ENCODE measurements around the gene DNM1.
"Not testable (repeated sequence)": the region's sequence is repeated elsewhere in the genome, so short reads cannot be mapped to it uniquely, and the experiment has no call there.

Gene DNM1

GRCh38 chr9:128226412-128226801, 23.2 kb downstream of the DNM1 start:
- no peak overlapping the region for H3K4me3 ChIP-seq (ENCODE audit: low read length)
- no peak for DNase-seq (ENCODE audit: low read depth)
- no peak for TF ChIP-seq CTCF (IDR thresholded peaks at IDR 0.05; ENCODE audit: insufficient read depth, low read depth, low read length, missing control alignments)

GRCh38 chr9:128230897-128231296, 27.7 kb downstream of the DNM1 start:
- DNase-seq (ENCODE audit: low read depth); H3K4me3 ChIP-seq (ENCODE audit: low read length): not testable (repeated sequence)

GRCh38 chr9:128231638-128232527, 28.7 kb downstream of the DNM1 start:
- no peak for DNase-seq (ENCODE audit: low read depth)
- H3K4me3 ChIP-seq (ENCODE audit: low read length) = no peak overlapping the region
- TF ChIP-seq CTCF (IDR thresholded peaks at IDR 0.05; ENCODE audit: insufficient read depth, low read depth, low read length, missing control alignments) = no peak

GRCh38 chr9:128232528-128233428, 29.6 kb downstream of the DNM1 start:
- TF ChIP-seq CTCF (IDR thresholded peaks at IDR 0.05; ENCODE audit: insufficient read depth, low read depth, low read length, missing control alignments) = no peak
- H3K4me3 ChIP-seq (ENCODE audit: low read length) = no peak overlapping the region
- DNase-seq (ENCODE audit: low read depth) = no peak

DNA sequence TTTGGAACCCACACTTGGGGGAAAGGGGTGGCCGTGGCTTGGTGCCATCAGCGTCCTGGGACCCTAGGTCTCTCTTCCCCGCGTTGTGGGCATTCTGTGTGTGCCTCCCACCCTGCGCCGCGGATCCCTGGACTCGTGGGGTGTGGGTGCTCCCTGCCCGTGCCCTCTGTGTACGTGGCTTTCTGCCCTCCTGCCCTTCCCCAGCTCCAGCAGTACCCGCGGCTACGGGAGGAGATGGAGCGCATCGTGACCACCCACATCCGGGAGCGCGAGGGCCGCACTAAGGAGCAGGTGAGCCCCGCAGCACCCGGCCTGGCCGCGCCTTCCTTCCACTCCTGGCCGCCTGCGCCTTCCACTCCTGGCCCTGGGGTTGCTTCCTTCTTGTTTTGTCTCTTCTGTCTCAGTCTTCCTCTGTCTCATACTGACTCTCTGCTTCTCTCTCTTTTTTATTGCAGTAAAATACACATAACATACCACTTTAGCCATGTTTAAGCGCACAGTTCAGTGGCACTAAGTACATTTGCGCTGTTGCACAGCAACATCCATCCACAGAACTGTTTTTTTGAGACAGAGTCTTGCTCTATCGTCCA, 30.7 kb downstream of the DNM1 start:
- DNase-seq (ENCODE audit: low read depth) = no peak
- no peak for TF ChIP-seq CTCF (IDR thresholded peaks at IDR 0.05; ENCODE audit: insufficient read depth, low read depth, low read length, missing control alignments)
- H3K4me3 ChIP-seq (ENCODE audit: low read length) = no peak overlapping the region

DNA sequence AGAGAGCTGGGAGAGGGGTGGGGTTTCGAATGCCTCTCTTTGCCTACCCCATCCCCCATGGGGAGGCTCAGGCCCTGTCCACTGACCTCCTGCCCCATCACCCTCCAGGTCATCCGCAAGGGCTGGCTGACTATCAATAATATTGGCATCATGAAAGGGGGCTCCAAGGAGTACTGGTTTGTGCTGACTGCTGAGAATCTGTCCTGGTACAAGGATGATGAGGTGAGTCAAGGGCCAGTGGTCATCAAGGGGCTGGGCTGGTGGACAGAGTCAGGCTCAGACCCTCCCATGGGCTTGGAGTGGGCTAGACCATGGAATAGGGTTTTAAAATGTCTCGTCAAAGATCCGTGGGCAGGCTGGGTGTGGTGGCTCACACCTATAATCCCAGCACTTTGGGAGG, 38.9 kb downstream of the DNM1 start:
- no peak overlapping the region for H3K4me3 ChIP-seq (ENCODE audit: low read length)
- no peak for DNase-seq (ENCODE audit: low read depth)
- TF ChIP-seq CTCF (IDR thresholded peaks at IDR 0.05; ENCODE audit: insufficient read depth, low read depth, low read length, missing control alignments) = no peak

GRCh38 chr9:128242828-128243214, 39.6 kb downstream of the DNM1 start:
- no peak for DNase-seq (ENCODE audit: low read depth)
- H3K4me3 ChIP-seq (ENCODE audit: low read length) = no peak overlapping the region
- no peak for TF ChIP-seq CTCF (IDR thresholded peaks at IDR 0.05; ENCODE audit: insufficient read depth, low read depth, low read length, missing control alignments)
